CD4-positive, alpha-beta T cell treated with Interleukin-17A for 4 hours (primary cell): ENCODE measurements around the gene ITGB7.
"Not testable (repeated sequence)": the region's sequence is repeated elsewhere in the genome, so short reads cannot be mapped to it uniquely, and the experiment has no call there.

Experiments used
- DNase-seq: peaks from one replicate; pipeline ENCODE4 v3.0.0-alpha.2; 2020; ENCODE audit warnings: mixed read lengths

The ITGB7 gene

GRCh38 chr12:53196486-53196885 lies 10.6 kb downstream of the ITGB7 start:
- DNase-seq: no peak

- DNase-seq: no peak
These were observed 11.3 kb downstream of the ITGB7 start for GRCh38 chr12:53195516-53196420.

GRCh38 chr12:53194973-53195372 lies 12.1 kb downstream of the ITGB7 start:
- no peak for DNase-seq

GRCh38 chr12:53193985-53194716 lies 12.9 kb downstream of the ITGB7 start:
- no peak for DNase-seq

GRCh38 chr12:53193040-53193439 lies 14.0 kb downstream of the ITGB7 start:
- DNase-seq: no peak

- DNase-seq: no peak
These were observed 14.5 kb downstream of the ITGB7 start for GRCh38 chr12:53192531-53193021.

GRCh38 chr12:53191885-53192530 lies 15.0 kb downstream of the ITGB7 start:
- DNase-seq: no peak

- no peak for DNase-seq
These were observed 15.8 kb downstream of the ITGB7 start for GRCh38 chr12:53191096-53191884.

- peak; percentile 69 for DNase-seq
These were observed 16.8 kb downstream of the ITGB7 start for GRCh38 chr12:53190108-53190729.

GRCh38 chr12:53187145-53187899 lies 19.7 kb downstream of the ITGB7 start:
- no peak for DNase-seq

GRCh38 chr12:53186745-53187144 lies 20.3 kb downstream of the ITGB7 start:
- DNase-seq: no peak

- no peak for DNase-seq
These were observed 21.4 kb downstream of the ITGB7 start for GRCh38 chr12:53185582-53186153.

- DNase-seq: no peak
These were observed 22.2 kb downstream of the ITGB7 start for GRCh38 chr12:53184828-53185227.

GRCh38 chr12:53182903-53183302 lies 24.1 kb downstream of the ITGB7 start:
- no peak for DNase-seq

GRCh38 chr12:53181935-53182334 lies 25.1 kb downstream of the ITGB7 start:
- no peak for DNase-seq

GRCh38 chr12:53180931-53181645 lies 26.0 kb downstream of the ITGB7 start:
- DNase-seq: peak; percentile 89

- peak; percentile 98 for DNase-seq
These were observed 26.7 kb downstream of the ITGB7 start, which contains the start of the genes CSAD and ZNF740 for GRCh38 chr12:53180220-53180930. Gene CSAD (minus strand): TSS chr12:53180925. CDS start chr12:53173470, 7,455 bp downstream. Gene ZNF740 (plus strand): TSS chr12:53180722. CDS start chr12:53181984, 1,262 bp downstream.

- no peak for DNase-seq
These were observed 27.3 kb downstream of the ITGB7 start for GRCh38 chr12:53179687-53180219.

- not testable (repeated sequence) for DNase-seq
These were observed 28.2 kb downstream of the ITGB7 start for GRCh38 chr12:53178803-53179202.
